Measurements from ENCODE around the gene PICALM. TPM values are rescaled to one million over a fixed set of nuclear protein-coding genes. Genes with fewer than 3 reads are reported as not detected.

PICALM gene
- total RNA-seq, 1 donor from 2014 or later, result 328 TPM

DNA sequence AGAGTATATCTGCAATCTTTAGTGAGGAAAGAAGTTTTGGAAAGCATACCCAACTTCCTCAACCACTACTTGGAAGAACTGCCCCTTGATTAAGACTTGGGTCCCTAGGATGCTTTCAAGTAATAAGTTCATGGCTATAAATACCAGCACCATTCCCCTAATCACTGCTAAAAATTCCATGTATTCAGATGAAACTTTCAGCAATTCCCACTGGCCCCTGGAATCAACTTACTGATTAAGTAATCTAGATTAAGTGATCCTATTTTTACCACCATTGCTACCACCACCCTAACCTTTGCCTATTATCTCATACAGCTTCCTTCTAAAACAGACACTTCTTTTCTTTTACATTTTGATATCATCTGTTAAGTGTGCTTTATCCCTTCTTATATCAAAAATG lies 10.5 kb downstream of the PICALM start:
- Mint-ChIP-seq H3K4me3 (ENCODE audit: unreplicated experiment) (no peak overlapping the region), H3K36me3 (ENCODE audit: low read depth) (peaks cover 3% of the 10 kb centered on the region), H3K27ac (ENCODE audit: unreplicated experiment) (peak overlapping the region; percentile 49), H3K4me1 (ENCODE audit: low read depth) (peaks cover 95% of the 10 kb centered on the region), H3K27me3 (ENCODE audit: low read depth) (no peaks in the 10 kb centered on the region), H3K9me3 (ENCODE audit: low read depth) (peaks cover 3% of the 10 kb centered on the region)
- TF ChIP-seq, protein P1, sequence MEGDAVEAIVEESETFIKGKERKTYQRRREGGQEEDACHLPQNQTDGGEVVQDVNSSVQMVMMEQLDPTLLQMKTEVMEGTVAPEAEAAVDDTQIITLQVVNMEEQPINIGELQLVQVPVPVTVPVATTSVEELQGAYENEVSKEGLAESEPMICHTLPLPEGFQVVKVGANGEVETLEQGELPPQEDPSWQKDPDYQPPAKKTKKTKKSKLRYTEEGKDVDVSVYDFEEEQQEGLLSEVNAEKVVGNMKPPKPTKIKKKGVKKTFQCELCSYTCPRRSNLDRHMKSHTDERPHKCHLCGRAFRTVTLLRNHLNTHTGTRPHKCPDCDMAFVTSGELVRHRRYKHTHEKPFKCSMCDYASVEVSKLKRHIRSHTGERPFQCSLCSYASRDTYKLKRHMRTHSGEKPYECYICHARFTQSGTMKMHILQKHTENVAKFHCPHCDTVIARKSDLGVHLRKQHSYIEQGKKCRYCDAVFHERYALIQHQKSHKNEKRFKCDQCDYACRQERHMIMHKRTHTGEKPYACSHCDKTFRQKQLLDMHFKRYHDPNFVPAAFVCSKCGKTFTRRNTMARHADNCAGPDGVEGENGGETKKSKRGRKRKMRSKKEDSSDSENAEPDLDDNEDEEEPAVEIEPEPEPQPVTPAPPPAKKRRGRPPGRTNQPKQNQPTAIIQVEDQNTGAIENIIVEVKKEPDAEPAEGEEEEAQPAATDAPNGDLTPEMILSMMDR (IDR thresholded peaks at IDR 0.05), result no peak
- DNase-seq (ENCODE audit: low spot score), result no peak

DNA sequence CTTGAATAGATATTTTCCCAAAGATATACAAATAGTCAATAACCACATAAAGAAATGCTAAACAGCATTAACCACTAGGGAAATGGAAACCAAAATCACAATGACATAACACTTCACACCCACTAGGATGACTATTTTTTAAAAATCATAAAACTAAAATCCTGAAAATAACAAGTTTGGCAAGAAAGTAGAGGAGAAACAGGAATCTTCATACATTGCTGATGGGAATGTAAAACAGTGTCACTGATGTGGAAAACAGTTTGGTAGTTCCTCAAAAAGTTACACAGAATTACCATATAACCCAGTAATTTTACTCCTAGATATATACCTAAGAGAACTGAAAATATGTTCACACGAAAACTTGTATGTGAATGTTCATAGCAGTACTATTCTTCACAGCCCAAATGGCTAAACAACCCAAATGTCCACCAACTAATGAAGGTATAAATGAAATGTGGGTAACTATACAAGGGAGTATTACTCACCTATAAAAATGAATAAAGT lies 12.5 kb downstream of the PICALM start:
- H3K9me3 Mint-ChIP-seq (ENCODE audit: low read depth), result no peaks in the 10 kb centered on the region
- H3K36me3 Mint-ChIP-seq (ENCODE audit: low read depth), result peaks cover 3% of the 10 kb centered on the region
- DNase-seq (ENCODE audit: low spot score), result no peak
- peak overlapping the region; percentile 6 for H3K27ac Mint-ChIP-seq (ENCODE audit: unreplicated experiment)
- no peaks in the 10 kb centered on the region for H3K27me3 Mint-ChIP-seq (ENCODE audit: low read depth)
- peaks cover 95% of the 10 kb centered on the region for H3K4me1 Mint-ChIP-seq (ENCODE audit: low read depth)
- TF ChIP-seq, protein P1 (IDR thresholded peaks at IDR 0.05), result no peak
- H3K4me3 Mint-ChIP-seq (ENCODE audit: unreplicated experiment), result no peak overlapping the region

DNA sequence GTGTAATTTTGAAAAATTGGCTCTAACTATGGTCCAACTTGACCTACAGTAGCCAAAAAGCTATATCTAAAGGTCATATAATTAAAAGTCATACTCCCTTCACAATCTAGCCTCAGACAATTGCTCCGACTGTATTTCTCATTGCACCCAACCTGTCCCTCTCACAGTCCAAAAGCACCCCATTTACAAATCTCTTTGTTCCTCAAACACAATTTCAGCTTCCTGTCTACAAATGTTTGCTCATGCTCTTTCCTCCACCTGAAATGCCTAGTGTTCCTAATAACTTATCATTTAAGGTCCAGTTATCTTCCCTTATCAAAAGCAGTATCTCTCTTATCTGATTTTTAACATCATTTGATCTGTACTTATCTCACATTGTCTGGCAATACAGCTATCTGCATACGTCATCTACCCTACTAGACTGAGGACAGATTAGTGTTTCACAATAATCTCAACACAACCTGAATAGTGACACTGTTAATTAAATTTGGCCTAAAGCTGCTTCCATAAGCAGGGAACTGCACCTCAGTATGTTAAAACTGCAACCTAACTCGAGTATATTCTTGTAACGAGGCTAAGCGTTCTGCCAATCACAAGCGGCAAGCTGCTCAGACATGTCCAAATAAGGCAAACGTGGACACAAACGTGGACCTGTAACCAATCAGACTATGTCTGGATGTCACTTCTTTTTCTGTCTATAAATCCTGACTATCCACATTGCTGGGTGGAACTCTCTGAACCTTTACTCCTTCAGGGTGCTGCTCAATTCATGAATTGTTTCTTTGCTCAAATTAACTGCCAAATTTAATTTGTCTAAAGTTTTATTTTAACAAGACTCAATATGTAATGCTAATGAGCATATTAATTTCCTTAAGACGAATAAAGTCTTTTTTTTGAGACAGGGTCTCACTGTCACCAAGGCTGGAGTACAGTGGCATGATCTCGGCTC lies 15.9 kb downstream of the PICALM start:
- Mint-ChIP-seq H3K4me1 (ENCODE audit: low read depth) (peaks cover 90% of the 10 kb centered on the region), H3K27me3 (ENCODE audit: low read depth) (no peaks in the 10 kb centered on the region), H3K36me3 (ENCODE audit: low read depth) (peaks cover 2% of the 10 kb centered on the region), H3K9me3 (ENCODE audit: low read depth) (no peaks in the 10 kb centered on the region), H3K27ac (ENCODE audit: unreplicated experiment) (peak overlapping the region; percentile 35), H3K4me3 (ENCODE audit: unreplicated experiment) (no peak overlapping the region)
- TF ChIP-seq, protein P1 (IDR thresholded peaks at IDR 0.05), result no peak
- DNase-seq (ENCODE audit: low spot score), result no peak

DNA sequence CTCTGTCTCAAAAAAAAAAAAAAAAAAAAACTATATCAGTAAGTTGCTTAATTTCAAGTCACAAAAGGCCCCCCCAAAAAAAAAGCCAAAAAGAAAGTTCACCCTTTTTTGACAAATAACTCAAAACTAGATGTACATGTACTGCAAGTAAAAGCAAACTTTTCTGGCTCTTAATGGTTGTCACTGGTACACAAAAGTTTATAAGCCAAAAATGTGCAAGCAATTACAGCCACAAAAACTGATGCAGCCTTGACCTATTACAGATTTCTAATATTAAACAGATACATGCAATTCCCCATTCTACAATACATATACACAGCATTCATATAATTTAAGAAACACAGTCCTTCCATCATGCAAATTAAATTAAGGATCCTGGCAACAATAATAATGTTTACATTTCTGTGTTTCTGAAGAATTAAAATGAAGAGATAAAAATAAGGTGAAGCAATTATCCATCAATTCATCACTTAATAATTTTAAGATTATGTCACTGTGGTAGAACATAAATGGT lies 18.6 kb downstream of the PICALM start:
- H3K4me3 Mint-ChIP-seq (ENCODE audit: unreplicated experiment), result no peak overlapping the region
- TF ChIP-seq, protein P1 (IDR thresholded peaks at IDR 0.05), result no peak
- no peak for DNase-seq (ENCODE audit: low spot score)
- H3K27ac Mint-ChIP-seq (ENCODE audit: unreplicated experiment), result no peak overlapping the region
- no peaks in the 10 kb centered on the region for H3K9me3 Mint-ChIP-seq (ENCODE audit: low read depth)
- H3K36me3 Mint-ChIP-seq (ENCODE audit: low read depth), result no peaks in the 10 kb centered on the region
- peaks cover 92% of the 10 kb centered on the region for H3K4me1 Mint-ChIP-seq (ENCODE audit: low read depth)
- H3K27me3 Mint-ChIP-seq (ENCODE audit: low read depth), result no peaks in the 10 kb centered on the region

DNA sequence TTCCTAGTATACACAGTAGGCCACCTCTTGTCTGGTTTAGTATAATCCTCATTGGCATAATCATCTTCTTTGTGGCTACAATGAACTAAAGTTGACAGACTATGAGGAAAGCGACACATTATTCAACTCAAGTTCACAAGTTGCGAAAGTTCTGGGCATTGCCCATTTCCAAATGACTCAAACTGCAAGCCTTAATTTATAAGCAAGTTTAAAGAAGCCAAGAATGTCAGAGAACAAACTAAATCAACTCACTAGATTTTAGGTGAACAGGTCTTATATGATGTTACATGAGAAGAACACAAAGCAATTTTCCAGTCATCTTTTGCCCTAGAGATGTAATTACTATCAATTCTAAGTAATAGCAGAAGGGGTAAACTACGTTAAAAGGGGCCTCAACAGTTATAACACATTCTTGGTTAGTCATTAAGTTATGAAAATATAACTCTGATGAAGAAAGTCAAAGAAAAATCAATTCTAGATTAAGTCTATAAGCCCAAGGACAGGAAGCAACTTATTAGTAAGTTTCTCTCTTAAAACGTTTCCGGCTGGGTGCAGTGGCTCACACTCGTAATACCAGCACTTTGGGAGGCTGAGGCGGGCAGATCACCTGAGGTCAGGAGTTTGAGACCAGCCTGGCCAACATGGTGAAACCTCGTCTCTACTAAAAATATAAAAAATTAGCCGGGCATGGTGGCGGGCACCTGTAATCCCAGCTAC lies 21.5 kb downstream of the PICALM start:
- peak overlapping the region; percentile 72 for H3K27ac Mint-ChIP-seq (ENCODE audit: unreplicated experiment)
- no peaks in the 10 kb centered on the region for H3K36me3 Mint-ChIP-seq (ENCODE audit: low read depth)
- DNase-seq (ENCODE audit: low spot score), result no peak
- H3K27me3 Mint-ChIP-seq (ENCODE audit: low read depth), result no peaks in the 10 kb centered on the region
- TF ChIP-seq, protein P1 (IDR thresholded peaks at IDR 0.05), result no peak
- no peak overlapping the region for H3K4me3 Mint-ChIP-seq (ENCODE audit: unreplicated experiment)
- H3K4me1 Mint-ChIP-seq (ENCODE audit: low read depth), result peaks cover 89% of the 10 kb centered on the region
- H3K9me3 Mint-ChIP-seq (ENCODE audit: low read depth), result no peaks in the 10 kb centered on the region
